ENCODE results near the gene FAM117B.

The FAM117B gene

DNA sequence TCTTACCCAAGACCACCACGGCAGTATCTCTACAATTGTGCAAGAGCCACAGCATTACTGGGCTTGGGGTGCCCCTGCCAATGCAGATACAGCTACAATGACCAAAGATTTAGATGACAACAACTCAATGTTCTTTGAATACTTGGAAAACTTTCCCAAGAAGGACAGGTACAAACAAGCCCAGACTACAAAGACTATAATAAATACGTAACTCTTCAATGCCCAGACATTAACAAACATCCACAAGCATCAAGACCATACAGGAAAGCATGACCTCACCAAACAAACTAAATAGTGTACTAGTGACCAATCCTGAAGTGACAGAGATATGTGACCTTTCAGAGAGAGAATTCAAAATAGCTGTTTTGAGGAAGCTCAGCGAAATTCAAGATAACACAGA is 174.0 kb downstream of the FAM117B start:
- FAIRE-seq (no peak), DNase-seq (ENCODE audit: insufficient read length) (no peak)

GRCh38 chr2:202813387-202813786 is 178.6 kb downstream of the FAM117B start:
- DNase-seq (ENCODE audit: insufficient read length) (no peak), FAIRE-seq (no peak)
- TF ChIP-seq POLR2A (IDR thresholded peaks at IDR 0.05; ENCODE audit: low read depth, low read length) (no peak), TAF1 (IDR thresholded peaks at IDR 0.05; ENCODE audit: borderline replicate concordance, low read depth, low read length) (no peak), POLR2AphosphoS5 (IDR thresholded peaks at IDR 0.05; ENCODE audit: low read depth, low read length) (no peak)

More for the DNA sequence above, 174.0 kb downstream of the FAM117B start:
- TF ChIP-seq POLR2AphosphoS5 (IDR thresholded peaks at IDR 0.05; ENCODE audit: low read depth, low read length) (no peak), POLR2A (IDR thresholded peaks at IDR 0.05; ENCODE audit: low read depth, low read length) (no peak), TAF1 (IDR thresholded peaks at IDR 0.05; ENCODE audit: borderline replicate concordance, low read depth, low read length) (no peak)

GRCh38 chr2:202814226-202814625 is 179.5 kb downstream of the FAM117B start:
- no peak for TF ChIP-seq TAF1 (IDR thresholded peaks at IDR 0.05; ENCODE audit: borderline replicate concordance, low read depth, low read length)
- TF ChIP-seq POLR2AphosphoS5 (IDR thresholded peaks at IDR 0.05; ENCODE audit: low read depth, low read length): no peak
- no peak for TF ChIP-seq POLR2A (IDR thresholded peaks at IDR 0.05; ENCODE audit: low read depth, low read length)
- DNase-seq (ENCODE audit: insufficient read length) (no peak), FAIRE-seq (no peak)

GRCh38 chr2:202815548-202816360 is 181.0 kb downstream of the FAM117B start:
- DNase-seq (ENCODE audit: insufficient read length) (no peak), FAIRE-seq (no peak)
- no peak for TF ChIP-seq POLR2AphosphoS5 (IDR thresholded peaks at IDR 0.05; ENCODE audit: low read depth, low read length)
- no peak for TF ChIP-seq POLR2A (IDR thresholded peaks at IDR 0.05; ENCODE audit: low read depth, low read length)
- no peak for TF ChIP-seq TAF1 (IDR thresholded peaks at IDR 0.05; ENCODE audit: borderline replicate concordance, low read depth, low read length)

GRCh38 chr2:202817771-202818170 is 183.0 kb downstream of the FAM117B start:
- no peak for FAIRE-seq
- DNase-seq (ENCODE audit: insufficient read length): no peak
- TF ChIP-seq POLR2AphosphoS5 (IDR thresholded peaks at IDR 0.05; ENCODE audit: low read depth, low read length) (no peak), POLR2A (IDR thresholded peaks at IDR 0.05; ENCODE audit: low read depth, low read length) (no peak), TAF1 (IDR thresholded peaks at IDR 0.05; ENCODE audit: borderline replicate concordance, low read depth, low read length) (no peak)

- FAIRE-seq (peak; percentile 58), DNase-seq (ENCODE audit: insufficient read length) (no peak)
- TF ChIP-seq TAF1 (IDR thresholded peaks at IDR 0.05; ENCODE audit: borderline replicate concordance, low read depth, low read length) (no peak), POLR2A (IDR thresholded peaks at IDR 0.05; ENCODE audit: low read depth, low read length) (no peak)
Observed at GRCh38 chr2:202818321-202818720, 183.6 kb downstream of the FAM117B start.
